GM15510 (cell line): ENCODE measurements around the gene IL36B.

Experiments
- POLR2A ChIP-seq: IDR thresholded peaks from 3 replicates; pipeline ENCODE4 v1.6.1; 2011; ENCODE audit warnings: borderline replicate concordance; ENCODE audit not compliant: insufficient read length; ENCODE audit errors: extremely low read depth

IL36B gene

GRCh38 chr2:113061896-113062770 lies 9.5 kb upstream of the IL36B start:
- no peak for TF ChIP-seq POLR2A

- TF ChIP-seq POLR2A: no peak
Measured at GRCh38 chr2:113061241-113061640, 8.6 kb upstream of the IL36B start.

GRCh38 chr2:113060796-113061195 lies 8.1 kb upstream of the IL36B start:
- TF ChIP-seq POLR2A: no peak

- TF ChIP-seq POLR2A: no peak
Measured at GRCh38 chr2:113060396-113060795, 7.7 kb upstream of the IL36B start.

GRCh38 chr2:113058998-113059960 lies 6.6 kb upstream of the IL36B start, which contains the start of gene IL36RN:
IL36RN (plus strand) TSS chr2:113059198; CDS start chr2:113059439, 241 bp downstream.
- TF ChIP-seq POLR2A: no peak

GRCh38 chr2:113058411-113058994 lies 5.8 kb upstream of the IL36B start:
- no peak for TF ChIP-seq POLR2A

- no peak for TF ChIP-seq POLR2A
Measured at GRCh38 chr2:113057117-113057516, 4.5 kb upstream of the IL36B start.

GRCh38 chr2:113056521-113056920 lies 3.9 kb upstream of the IL36B start:
- no peak for TF ChIP-seq POLR2A

GRCh38 chr2:113054066-113054465 lies 1.4 kb upstream of the IL36B start:
- TF ChIP-seq POLR2A: no peak

- TF ChIP-seq POLR2A: no peak
Measured at GRCh38 chr2:113053666-113054065, 999 bp upstream of the IL36B start.

GRCh38 chr2:113050921-113051895 lies 1.5 kb downstream of the IL36B start:
- no peak for TF ChIP-seq POLR2A

- no peak for TF ChIP-seq POLR2A
Measured at GRCh38 chr2:113046465-113046864, 6.2 kb downstream of the IL36B start.

GRCh38 chr2:113041871-113042270 lies 10.8 kb downstream of the IL36B start:
- no peak for TF ChIP-seq POLR2A

GRCh38 chr2:113039719-113040118 lies 12.9 kb downstream of the IL36B start:
- TF ChIP-seq POLR2A: no peak
